T-helper 2 cell treated with Interferon-gamma antibody and Interleukin-4, amounts not matched to agents 5 μg/mL and 100 μg/mL, for 36 hours (primary cell): ENCODE data around the gene PDE10A.
A peak's percentile ranks its signal among the peaks of the same experiment; 100 is the strongest.
"Not testable (repeated sequence)": the region's sequence is repeated elsewhere in the genome, so short reads cannot be mapped to it uniquely, and the experiment has no call there.

Experiments
- DNase-seq: peaks from one replicate; pipeline ENCODE4 v3.0.0; 2021; ENCODE audit warnings: low spot score
- H3K27ac Mint-ChIP-seq: one replicate; pipeline ENCODE4 v1.8.0; 2021; ENCODE audit warnings: mild to moderate bottlenecking, mixed read lengths
- H3K27me3 Mint-ChIP-seq: one replicate; pipeline ENCODE4 v1.8.0; 2021; ENCODE audit warnings: low read depth, mixed read lengths
- H3K36me3 Mint-ChIP-seq: one replicate; pipeline ENCODE4 v1.8.0; 2021; ENCODE audit warnings: low read depth, mixed read lengths
- H3K4me1 Mint-ChIP-seq: one replicate; pipeline ENCODE4 v1.8.0; 2021; ENCODE audit warnings: low read depth, mixed read lengths
- H3K4me3 Mint-ChIP-seq: one replicate; pipeline ENCODE4 v1.8.0; 2022; ENCODE audit warnings: mild to moderate bottlenecking, moderate library complexity, mixed read lengths
- H3K9me3 Mint-ChIP-seq: one replicate; pipeline ENCODE4 v1.8.0; 2021; ENCODE audit warnings: mixed read lengths

Gene PDE10A

DNA sequence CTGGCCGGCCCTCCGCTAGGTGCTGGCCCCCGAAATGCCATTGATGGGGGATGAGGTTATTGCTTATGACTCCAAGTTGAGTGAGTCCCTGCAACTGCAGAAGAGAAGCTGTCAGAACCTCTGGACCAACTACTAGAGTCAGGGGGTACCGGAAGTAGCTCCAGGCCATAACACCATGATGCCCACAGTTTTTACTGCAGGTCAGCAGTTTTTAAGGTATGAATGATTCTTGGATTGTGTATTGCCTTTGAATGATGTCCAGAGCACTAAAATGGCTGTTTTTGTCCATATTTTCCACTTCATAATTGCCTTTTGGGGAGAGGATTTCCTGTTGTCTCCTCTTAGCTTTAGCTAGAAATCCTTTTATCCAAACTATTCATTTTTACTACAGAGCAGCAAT lies 148.4 kb downstream of the PDE10A start:
- peaks cover 4% of the 10 kb centered on the region for H3K27me3 Mint-ChIP-seq
- H3K27ac Mint-ChIP-seq = no peak overlapping the region
- H3K4me3 Mint-ChIP-seq = no peak overlapping the region
- H3K4me1 Mint-ChIP-seq = peaks cover 9% of the 10 kb centered on the region
- no peaks in the 10 kb centered on the region for H3K9me3 Mint-ChIP-seq
- DNase-seq = no peak
- no peaks in the 10 kb centered on the region for H3K36me3 Mint-ChIP-seq

DNA sequence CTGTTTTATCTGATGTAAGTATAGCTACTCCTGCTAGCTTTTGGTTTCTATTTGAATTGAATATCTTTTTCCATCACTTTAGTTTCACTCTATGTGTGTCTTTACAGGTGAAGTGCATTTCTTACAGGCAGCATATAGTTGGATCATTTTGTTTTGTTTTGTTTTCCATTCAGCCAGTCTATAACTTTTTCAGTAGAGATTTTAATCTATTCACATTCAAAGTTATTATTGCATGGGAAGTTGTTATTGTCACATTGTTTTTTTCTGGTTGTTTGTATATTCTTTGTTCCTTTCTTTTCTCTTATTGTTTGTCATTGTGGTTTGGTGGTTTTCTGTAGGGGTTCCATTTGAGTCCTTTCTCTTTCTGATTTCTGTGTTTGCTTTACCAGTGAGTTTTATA lies 151.2 kb downstream of the PDE10A start:
- Mint-ChIP-seq H3K4me3 (peak overlapping the region; percentile 55), H3K4me1 (peaks cover 9% of the 10 kb centered on the region), H3K27me3 (peaks cover 12% of the 10 kb centered on the region), H3K9me3 (no peaks in the 10 kb centered on the region), H3K36me3 (no peaks in the 10 kb centered on the region), H3K27ac (peak overlapping the region; percentile 78)
- no peak for DNase-seq

GRCh38 chr6:165508321-165508869 lies 154.6 kb downstream of the PDE10A start:
- Mint-ChIP-seq H3K4me1 (peaks cover 9% of the 10 kb centered on the region), H3K27ac (no peak overlapping the region), H3K27me3 (peaks cover 8% of the 10 kb centered on the region), H3K9me3 (no peaks in the 10 kb centered on the region), H3K36me3 (no peaks in the 10 kb centered on the region), H3K4me3 (no peak overlapping the region)
- no peak for DNase-seq

DNA sequence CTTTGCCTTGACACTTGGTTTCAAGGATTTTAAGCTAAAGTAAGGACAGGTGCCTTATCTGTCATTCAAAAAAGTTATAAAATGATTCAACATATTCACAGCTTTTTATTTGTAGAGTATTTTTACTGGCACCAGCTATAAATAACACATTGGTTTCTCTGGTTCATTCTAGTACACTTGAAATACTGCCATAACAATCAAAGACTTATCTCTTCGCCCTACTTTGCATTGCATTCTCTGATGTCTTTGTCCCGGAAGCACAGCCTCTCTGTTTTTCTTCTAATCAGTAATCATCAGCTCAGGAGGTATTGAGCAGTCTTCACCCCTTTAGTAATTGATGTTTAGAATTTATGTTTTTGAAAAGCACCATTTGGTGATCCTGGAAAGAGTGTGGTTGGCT lies 156.4 kb downstream of the PDE10A start:
- no peak overlapping the region for H3K4me3 Mint-ChIP-seq
- no peak overlapping the region for H3K27ac Mint-ChIP-seq
- H3K27me3 Mint-ChIP-seq = peaks cover 8% of the 10 kb centered on the region
- H3K4me1 Mint-ChIP-seq = peaks cover 5% of the 10 kb centered on the region
- no peak for DNase-seq
- no peaks in the 10 kb centered on the region for H3K36me3 Mint-ChIP-seq
- H3K9me3 Mint-ChIP-seq = no peaks in the 10 kb centered on the region

DNA sequence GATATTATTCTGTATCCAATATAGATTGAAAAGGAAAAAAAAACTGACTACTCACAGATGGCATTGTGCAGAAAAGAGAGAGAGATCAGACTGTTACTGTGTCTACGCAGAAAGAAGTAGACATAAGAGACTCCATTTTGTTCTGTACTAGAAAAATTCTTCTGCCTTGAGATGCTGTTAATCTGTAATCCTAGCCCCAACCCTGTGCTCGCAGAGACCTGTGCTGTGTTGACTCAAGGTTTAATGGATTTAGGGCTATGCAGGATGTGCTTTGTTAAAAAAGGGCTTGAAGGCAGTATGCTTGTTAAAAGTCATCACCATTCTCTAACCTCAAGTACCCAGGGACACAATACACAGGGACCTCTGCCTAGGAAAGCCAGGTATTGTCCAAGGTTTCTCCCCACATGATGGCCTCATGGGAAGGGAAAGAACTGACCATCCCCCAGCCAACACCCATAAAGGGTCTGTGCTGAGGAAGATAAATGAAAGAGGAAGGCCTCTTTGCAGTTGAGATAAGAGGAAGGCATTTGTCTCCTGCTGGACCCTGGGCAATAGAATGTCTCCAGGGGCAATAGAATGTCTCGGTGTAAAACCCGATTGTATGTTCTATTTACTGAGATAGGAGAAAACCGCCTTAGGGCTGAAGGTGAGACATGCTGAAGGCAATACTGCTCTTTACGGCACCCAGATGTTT lies 162.7 kb downstream of the PDE10A start:
- H3K27ac Mint-ChIP-seq, H3K27me3 Mint-ChIP-seq, H3K4me3 Mint-ChIP-seq, DNase-seq, H3K36me3 Mint-ChIP-seq, H3K4me1 Mint-ChIP-seq, H3K9me3 Mint-ChIP-seq: not testable (repeated sequence)

- peaks cover 2% of the 10 kb centered on the region for H3K27me3 Mint-ChIP-seq
- DNase-seq = no peak
- no peaks in the 10 kb centered on the region for H3K36me3 Mint-ChIP-seq
- H3K27ac Mint-ChIP-seq = no peak overlapping the region
- H3K4me1 Mint-ChIP-seq = no peaks in the 10 kb centered on the region
- no peaks in the 10 kb centered on the region for H3K9me3 Mint-ChIP-seq
- no peak overlapping the region for H3K4me3 Mint-ChIP-seq
Measured at GRCh38 chr6:165497472-165497871, 165.6 kb downstream of the PDE10A start.

DNA sequence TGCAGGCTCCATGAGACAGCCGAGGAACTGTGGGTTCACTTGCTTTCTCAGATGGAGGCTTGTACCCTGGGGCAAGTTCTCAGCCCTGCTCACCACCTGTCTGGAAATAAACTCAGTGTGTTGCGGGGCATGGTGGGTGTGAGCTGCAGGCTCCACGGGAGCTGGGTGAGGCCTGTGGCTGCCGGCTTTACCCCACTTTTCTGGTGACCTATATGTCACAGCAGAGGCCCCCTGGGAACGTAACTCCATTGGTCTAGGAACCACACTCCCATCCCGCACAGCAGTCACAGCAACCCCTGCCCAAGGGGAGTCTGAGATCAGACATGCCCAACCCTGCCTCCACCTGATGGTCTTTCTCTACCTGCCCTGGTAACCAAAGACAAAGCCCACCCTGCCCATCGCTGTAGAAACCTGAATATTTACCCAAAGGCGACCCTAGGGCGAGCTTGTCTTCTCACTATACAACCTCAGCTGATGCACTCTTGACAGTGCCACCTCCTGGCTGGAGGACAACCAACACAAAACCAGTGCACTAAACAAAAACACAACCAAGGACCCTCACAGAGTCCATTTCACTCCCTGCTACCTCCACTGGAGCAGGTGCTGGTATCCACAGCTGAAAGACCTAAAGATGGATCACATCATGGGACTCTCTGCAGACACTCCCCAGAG lies 174.3 kb downstream of the PDE10A start:
- Mint-ChIP-seq H3K4me3 (no peak overlapping the region), H3K27me3 (no peaks in the 10 kb centered on the region), H3K36me3 (no peaks in the 10 kb centered on the region), H3K9me3 (no peaks in the 10 kb centered on the region), H3K4me1 (no peaks in the 10 kb centered on the region), H3K27ac (no peak overlapping the region)
- DNase-seq = no peak

- Mint-ChIP-seq H3K27me3 (no peaks in the 10 kb centered on the region), H3K4me3 (no peak overlapping the region)
- no peak for DNase-seq
Measured at GRCh38 chr6:165487950-165488349, 175.1 kb downstream of the PDE10A start.

GRCh38 chr6:165487347-165487746 lies 175.7 kb downstream of the PDE10A start:
- Mint-ChIP-seq H3K27ac (no peak overlapping the region), H3K27me3 (no peaks in the 10 kb centered on the region), H3K36me3 (no peaks in the 10 kb centered on the region), H3K4me3 (no peak overlapping the region), H3K4me1 (no peaks in the 10 kb centered on the region), H3K9me3 (no peaks in the 10 kb centered on the region)
- DNase-seq = no peak

More at GRCh38 chr6:165487950-165488349, 175.1 kb downstream of the PDE10A start:
- H3K27ac Mint-ChIP-seq = no peak overlapping the region
- no peaks in the 10 kb centered on the region for H3K36me3 Mint-ChIP-seq
- H3K9me3 Mint-ChIP-seq = no peaks in the 10 kb centered on the region
- H3K4me1 Mint-ChIP-seq = no peaks in the 10 kb centered on the region

DNA sequence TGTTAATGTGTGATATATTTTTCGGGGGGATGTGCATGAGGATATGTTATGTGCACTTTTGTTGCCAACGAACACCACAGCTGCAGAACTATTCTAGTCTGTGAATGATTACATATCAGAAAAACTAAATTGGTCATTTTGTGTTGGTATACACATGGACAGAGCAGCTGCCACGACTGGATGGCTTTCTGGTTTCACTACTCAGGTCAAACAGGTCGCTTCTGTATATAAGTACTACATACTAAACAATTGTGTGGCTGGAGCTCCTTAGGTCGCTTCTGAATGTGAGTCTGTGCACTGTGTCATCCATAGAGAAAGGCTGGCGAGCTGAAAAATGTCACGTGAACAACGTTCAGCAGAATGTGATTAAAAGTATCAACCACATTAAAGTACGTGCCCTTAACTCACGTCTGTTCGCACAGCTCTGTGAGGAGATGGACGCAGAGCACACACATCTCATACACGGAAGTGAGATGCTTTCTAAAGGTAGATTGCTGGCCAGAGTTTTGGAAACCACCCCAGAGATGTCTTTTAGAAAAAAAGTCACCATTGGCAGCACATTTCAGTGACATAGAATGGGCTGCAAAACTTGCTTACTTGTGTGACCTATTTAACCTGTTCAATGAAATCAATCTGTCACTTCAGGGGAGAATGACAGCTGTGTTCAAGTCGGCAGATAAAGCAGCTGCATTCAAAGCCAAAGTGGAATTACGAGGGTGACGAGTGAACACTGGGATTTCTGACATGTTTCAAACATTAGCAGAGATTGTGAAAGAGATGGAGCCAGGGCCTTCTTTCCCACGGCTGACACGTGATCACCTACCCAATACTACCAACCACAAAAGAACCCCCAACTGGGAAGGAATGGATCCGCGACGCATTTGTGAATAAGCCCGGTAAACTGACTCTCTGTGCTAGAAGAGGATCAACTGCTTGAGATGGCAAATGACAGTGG lies 176.6 kb downstream of the PDE10A start:
- no peaks in the 10 kb centered on the region for H3K27me3 Mint-ChIP-seq
- H3K36me3 Mint-ChIP-seq = no peaks in the 10 kb centered on the region
- H3K4me1 Mint-ChIP-seq = no peaks in the 10 kb centered on the region
- DNase-seq = no peak
- no peaks in the 10 kb centered on the region for H3K9me3 Mint-ChIP-seq
- no peak overlapping the region for H3K4me3 Mint-ChIP-seq
- no peak overlapping the region for H3K27ac Mint-ChIP-seq

- H3K27me3 Mint-ChIP-seq = no peaks in the 10 kb centered on the region
- no peaks in the 10 kb centered on the region for H3K9me3 Mint-ChIP-seq
- no peaks in the 10 kb centered on the region for H3K4me1 Mint-ChIP-seq
- H3K4me3 Mint-ChIP-seq = no peak overlapping the region
- H3K27ac Mint-ChIP-seq = no peak overlapping the region
- no peaks in the 10 kb centered on the region for H3K36me3 Mint-ChIP-seq
- DNase-seq = no peak
Measured at GRCh38 chr6:165484178-165484889, 178.7 kb downstream of the PDE10A start.

DNA sequence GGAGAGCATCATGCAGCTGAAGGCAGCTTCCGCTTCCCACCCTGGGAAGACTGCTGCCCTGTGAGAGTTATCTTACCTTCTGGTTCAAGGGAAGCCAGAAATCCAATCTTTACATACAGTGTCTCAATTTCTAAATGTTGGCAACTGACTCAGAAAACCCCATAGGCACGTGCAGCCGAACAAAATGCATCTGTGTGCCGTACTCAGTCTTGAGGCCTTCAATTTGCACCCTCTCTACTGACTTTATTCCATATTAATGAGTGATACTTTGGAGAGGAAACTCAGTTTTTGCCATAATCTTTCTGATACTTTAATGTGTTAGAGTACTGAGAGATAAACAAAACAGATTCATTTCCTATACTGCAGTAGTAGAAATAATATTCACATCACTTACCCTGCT lies 181.1 kb downstream of the PDE10A start:
- H3K9me3 Mint-ChIP-seq = no peaks in the 10 kb centered on the region
- no peaks in the 10 kb centered on the region for H3K36me3 Mint-ChIP-seq
- no peak overlapping the region for H3K27ac Mint-ChIP-seq
- no peaks in the 10 kb centered on the region for H3K4me1 Mint-ChIP-seq
- H3K4me3 Mint-ChIP-seq = no peak overlapping the region
- DNase-seq = no peak
- H3K27me3 Mint-ChIP-seq = no peaks in the 10 kb centered on the region

DNA sequence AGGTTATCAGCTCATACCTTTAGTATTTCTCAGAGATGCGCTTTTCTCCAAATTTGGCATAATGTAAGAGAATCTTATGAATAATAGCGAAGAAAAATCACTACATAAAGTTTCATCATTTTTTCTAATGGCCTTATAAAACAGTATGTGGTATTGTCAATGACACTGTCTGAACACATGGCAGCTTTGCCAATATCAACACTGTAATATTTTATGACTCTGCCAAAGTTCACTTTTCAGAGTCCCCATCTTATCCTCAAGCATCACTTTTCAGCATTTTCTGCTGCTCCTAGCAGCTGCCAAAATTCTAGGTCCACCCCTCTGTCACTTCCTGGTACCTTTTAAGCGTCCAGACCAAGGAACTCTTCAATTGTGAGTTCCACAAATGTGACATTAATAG lies 182.1 kb downstream of the PDE10A start:
- no peaks in the 10 kb centered on the region for H3K4me1 Mint-ChIP-seq
- H3K27me3 Mint-ChIP-seq = no peaks in the 10 kb centered on the region
- H3K4me3 Mint-ChIP-seq = no peak overlapping the region
- no peak overlapping the region for H3K27ac Mint-ChIP-seq
- no peaks in the 10 kb centered on the region for H3K9me3 Mint-ChIP-seq
- no peak for DNase-seq
- no peaks in the 10 kb centered on the region for H3K36me3 Mint-ChIP-seq
